ENCODE data around the gene CTBP2.

The CTBP2 gene

GRCh38 chr10:125024497-125025234 is 135.7 kb downstream of the CTBP2 start:
- DNase-seq (ENCODE audit: low read depth): no peak

GRCh38 chr10:125023862-125024496 is 136.4 kb downstream of the CTBP2 start:
- no peak for DNase-seq (ENCODE audit: low read depth)

GRCh38 chr10:125023255-125023654 is 137.1 kb downstream of the CTBP2 start:
- no peak for DNase-seq (ENCODE audit: low read depth)

- DNase-seq (ENCODE audit: low read depth): no peak
These were observed 137.7 kb downstream of the CTBP2 start for GRCh38 chr10:125022671-125023070.

- DNase-seq (ENCODE audit: low read depth): no peak
These were observed 138.5 kb downstream of the CTBP2 start for GRCh38 chr10:125021686-125022344.

- no peak for DNase-seq (ENCODE audit: low read depth)
These were observed 139.5 kb downstream of the CTBP2 start for GRCh38 chr10:125020871-125021270.

- no peak for DNase-seq (ENCODE audit: low read depth)
These were observed 140.0 kb downstream of the CTBP2 start for GRCh38 chr10:125020386-125020785.

- no peak for DNase-seq (ENCODE audit: low read depth)
These were observed 141.7 kb downstream of the CTBP2 start for GRCh38 chr10:125018576-125019143.

- DNase-seq (ENCODE audit: low read depth): no peak
These were observed 142.6 kb downstream of the CTBP2 start for GRCh38 chr10:125017547-125018298.

GRCh38 chr10:125016611-125017202 is 143.7 kb downstream of the CTBP2 start:
- no peak for DNase-seq (ENCODE audit: low read depth)

GRCh38 chr10:125016123-125016522 is 144.2 kb downstream of the CTBP2 start:
- no peak for DNase-seq (ENCODE audit: low read depth)

GRCh38 chr10:125015356-125015944 is 144.9 kb downstream of the CTBP2 start:
- DNase-seq (ENCODE audit: low read depth): no peak

- no peak for DNase-seq (ENCODE audit: low read depth)
These were observed 145.5 kb downstream of the CTBP2 start for GRCh38 chr10:125014836-125015355.

GRCh38 chr10:125014086-125014830 is 146.1 kb downstream of the CTBP2 start:
- DNase-seq (ENCODE audit: low read depth): no peak

- no peak for DNase-seq (ENCODE audit: low read depth)
These were observed 146.9 kb downstream of the CTBP2 start for GRCh38 chr10:125013529-125013872.

GRCh38 chr10:125012851-125013528 is 147.4 kb downstream of the CTBP2 start:
- no peak for DNase-seq (ENCODE audit: low read depth)

- no peak for DNase-seq (ENCODE audit: low read depth)
These were observed 148.2 kb downstream of the CTBP2 start for GRCh38 chr10:125011926-125012705.

GRCh38 chr10:125011171-125011925 is 149.0 kb downstream of the CTBP2 start:
- no peak for DNase-seq (ENCODE audit: low read depth)
